Keratinocyte (primary cell): Measurements from ENCODE around the gene ASCL4. TPM values are rescaled to one million over a fixed set of nuclear protein-coding genes. Genes with fewer than 3 reads are reported as not detected.

Experiments
- DNase-seq: peaks from one replicate; pipeline ENCODE4 v3.0.0-alpha.2; 2011; ENCODE audit warnings: low read depth, missing footprints, low spot score
- FAIRE-seq: peaks from 2 replicates; lab custom pipeline; 2011; peaks lifted over from hg19 to GRCh38; lab: Jason Lieb, UNC
- H2AFZ ChIP-seq: 2 replicates; pipeline ENCODE4 v1.6.0; 2012; ENCODE audit warnings: low read length, control low read depth, inconsistent platforms; ENCODE audit not compliant: control insufficient read depth
- H3K27ac ChIP-seq: 2 replicates; pipeline ENCODE4 v1.5.1; 2011; ENCODE audit warnings: low read length; ENCODE audit not compliant: control insufficient read depth, insufficient read depth
- H3K27me3 ChIP-seq: 3 replicates; pipeline ENCODE4 v1.6.0; 2011; ENCODE audit warnings: low read length; ENCODE audit not compliant: control insufficient read depth, insufficient read depth; ENCODE audit errors: extremely low read depth
- H3K36me3 ChIP-seq, 2 experiments: 2 replicates in 1 of 2; 3 replicates in 1 of 2; pipeline ENCODE4 v1.5.1; 2011; ENCODE audit warnings: low read length in 2 of 2, mild to moderate bottlenecking in 1 of 2; ENCODE audit not compliant: control insufficient read depth in 2 of 2, insufficient read depth in 2 of 2; ENCODE audit errors: extremely low read depth in 1 of 2
- H3K4me1 ChIP-seq: 3 replicates; pipeline ENCODE4 v1.5.1; 2011; ENCODE audit warnings: low read length; ENCODE audit not compliant: control insufficient read depth, insufficient read depth; ENCODE audit errors: extremely low read depth
- H3K4me2 ChIP-seq: 3 replicates; pipeline ENCODE4 v1.6.0; 2011; ENCODE audit warnings: low read depth, low read length; ENCODE audit not compliant: control insufficient read depth, insufficient read depth; ENCODE audit errors: extremely low read depth
- H3K4me3 ChIP-seq, 3 experiments: fragments of 200-600 bp in 1 of 3; sonication (generic) in 1 of 3; 2 replicates in 2 of 3; 3 replicates in 1 of 3; pipeline ENCODE4 v1.5.1; 2011 to 2016; ENCODE audit warnings: low read length in 3 of 3, mild to moderate bottlenecking in 3 of 3, control low read depth in 2 of 3, inconsistent platforms in 1 of 3, low read depth in 1 of 3, mixed read lengths in 1 of 3, mixed run types in 1 of 3, moderate library complexity in 1 of 3; ENCODE audit not compliant: control insufficient read depth in 2 of 3, insufficient read depth in 2 of 3; ENCODE audit errors: extremely low read depth in 1 of 3
- H3K79me2 ChIP-seq: 2 replicates; pipeline ENCODE4 v1.6.0; 2012; ENCODE audit warnings: low read length; ENCODE audit not compliant: control insufficient read depth, insufficient read depth
- H3K9ac ChIP-seq: 3 replicates; pipeline ENCODE4 v1.6.0; 2011; ENCODE audit warnings: low read length; ENCODE audit not compliant: control insufficient read depth, insufficient read depth; ENCODE audit errors: extremely low read depth
- H3K9me1 ChIP-seq: 3 replicates; pipeline ENCODE4 v1.6.0; 2011; ENCODE audit warnings: low read length; ENCODE audit not compliant: control insufficient read depth, insufficient read depth; ENCODE audit errors: extremely low read depth
- H3K9me3 ChIP-seq: 2 replicates; pipeline ENCODE4 v1.5.1; 2012; ENCODE audit warnings: low read depth, low read length; ENCODE audit not compliant: control insufficient read depth
- H4K20me1 ChIP-seq: 3 replicates; pipeline ENCODE4 v1.6.0; 2011; ENCODE audit warnings: low read length; ENCODE audit not compliant: control insufficient read depth, insufficient read depth; ENCODE audit errors: extremely low read depth
- EZH2 ChIP-seq: IDR thresholded peaks from one replicate; pipeline ENCODE4 v1.6.1; 2012; ENCODE audit warnings: inconsistent platforms, mild to moderate bottlenecking, low read length, moderate library complexity
- dilution Hi-C: fragments of 300-500 bp; cut with MboI; formaldehyde crosslinking; loops from one replicate; pipeline ENCODE4 v1.7.0; 2020; ENCODE audit warnings: low sequenced_read_pairs; ENCODE audit not compliant: extremely low pct_ligation_motif_present
- polyA plus RNA-seq, 5 experiments: library from polyadenylated mRNA; depleted of rRNA in 3 of 5; stranded (reverse) in 3 of 5; stranded (forward) in 1 of 5; unstranded in 1 of 5; fragments of >200 nt; gene quantifications; 1 replicate in 1 of 5; 2 replicates in 3 of 5; 3 replicates in 1 of 5; pipeline versions ENCODE4 v1.2.1 to v1.2.3, GENCODE V29; 2011 to 2012; ENCODE audit warnings: missing spikeins in 2 of 5, low read depth in 1 of 5, low replicate concordance in 1 of 5
- TF ChIP-seq, protein P1 (sequence below), 3 experiments: IDR thresholded peaks in 1 of 3; conservative IDR thresholded peaks in 1 of 3; optimal IDR thresholded peaks in 1 of 3; 2 replicates in 2 of 3; 3 replicates in 1 of 3; pipeline versions ENCODE3 to v1.5.1; 2011; ENCODE audit warnings: low read length in 3 of 3, mild to moderate bottlenecking in 3 of 3, moderate library complexity in 2 of 3, control low read depth in 1 of 3, inconsistent platforms in 1 of 3; ENCODE audit not compliant: insufficient read depth in 2 of 3; ENCODE audit errors: extremely low read depth in 1 of 3

ASCL4 gene
- polyA plus RNA-seq, 1 donor (not counting 4 experiments of a cell fraction or from before 2014, with no cell fraction given): not detected

DNA sequence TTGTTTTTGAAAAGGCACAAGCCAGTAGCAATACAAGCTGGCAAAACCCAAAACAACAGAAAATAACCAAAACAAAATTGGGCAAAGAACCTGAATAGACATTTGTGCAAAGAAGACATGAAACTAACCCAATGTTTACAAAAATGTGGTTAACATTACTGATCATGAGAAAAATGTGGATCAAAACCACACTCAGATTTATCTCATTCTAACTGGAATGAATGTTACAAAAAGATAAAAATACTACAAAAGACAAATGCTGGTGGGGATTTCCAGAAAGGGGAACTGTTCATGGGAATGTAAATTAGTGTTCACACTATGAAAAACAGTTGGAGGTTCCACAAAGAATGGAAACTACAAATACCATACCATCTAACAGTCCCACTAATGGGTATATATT, 26.6 kb downstream of the ASCL4 start:
- Histone ChIP-seq H3K36me3 (no peaks in the 10 kb centered on the region), H3K79me2 (no peaks in the 10 kb centered on the region), H3K27me3 (no peaks in the 10 kb centered on the region), H3K9ac (no peak overlapping the region), H3K9me1 (no peaks in the 10 kb centered on the region), H3K4me3 (no peak overlapping the region), H4K20me1 (no peaks in the 10 kb centered on the region), H3K9me3 (no peaks in the 10 kb centered on the region), H3K27ac (no peak overlapping the region), H3K4me2 (no peak overlapping the region), H2AFZ (no peak overlapping the region), H3K4me1 (no peaks in the 10 kb centered on the region)
- no peak for TF ChIP-seq EZH2
- TF ChIP-seq, protein P1, sequence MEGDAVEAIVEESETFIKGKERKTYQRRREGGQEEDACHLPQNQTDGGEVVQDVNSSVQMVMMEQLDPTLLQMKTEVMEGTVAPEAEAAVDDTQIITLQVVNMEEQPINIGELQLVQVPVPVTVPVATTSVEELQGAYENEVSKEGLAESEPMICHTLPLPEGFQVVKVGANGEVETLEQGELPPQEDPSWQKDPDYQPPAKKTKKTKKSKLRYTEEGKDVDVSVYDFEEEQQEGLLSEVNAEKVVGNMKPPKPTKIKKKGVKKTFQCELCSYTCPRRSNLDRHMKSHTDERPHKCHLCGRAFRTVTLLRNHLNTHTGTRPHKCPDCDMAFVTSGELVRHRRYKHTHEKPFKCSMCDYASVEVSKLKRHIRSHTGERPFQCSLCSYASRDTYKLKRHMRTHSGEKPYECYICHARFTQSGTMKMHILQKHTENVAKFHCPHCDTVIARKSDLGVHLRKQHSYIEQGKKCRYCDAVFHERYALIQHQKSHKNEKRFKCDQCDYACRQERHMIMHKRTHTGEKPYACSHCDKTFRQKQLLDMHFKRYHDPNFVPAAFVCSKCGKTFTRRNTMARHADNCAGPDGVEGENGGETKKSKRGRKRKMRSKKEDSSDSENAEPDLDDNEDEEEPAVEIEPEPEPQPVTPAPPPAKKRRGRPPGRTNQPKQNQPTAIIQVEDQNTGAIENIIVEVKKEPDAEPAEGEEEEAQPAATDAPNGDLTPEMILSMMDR (optimal IDR thresholded peaks at IDR 0.05 in 1 of 3, IDR thresholded peaks at IDR 0.05 in 1 of 3, conservative IDR thresholded peaks at IDR 0.05 in 1 of 3; ENCODE audit: extremely low read depth in 1 of 3, insufficient read depth in 2 of 3, low read length in 3 of 3): no peak
- FAIRE-seq (no peak), DNase-seq (no peak)
- dilution Hi-C loops: no loop called here

DNA sequence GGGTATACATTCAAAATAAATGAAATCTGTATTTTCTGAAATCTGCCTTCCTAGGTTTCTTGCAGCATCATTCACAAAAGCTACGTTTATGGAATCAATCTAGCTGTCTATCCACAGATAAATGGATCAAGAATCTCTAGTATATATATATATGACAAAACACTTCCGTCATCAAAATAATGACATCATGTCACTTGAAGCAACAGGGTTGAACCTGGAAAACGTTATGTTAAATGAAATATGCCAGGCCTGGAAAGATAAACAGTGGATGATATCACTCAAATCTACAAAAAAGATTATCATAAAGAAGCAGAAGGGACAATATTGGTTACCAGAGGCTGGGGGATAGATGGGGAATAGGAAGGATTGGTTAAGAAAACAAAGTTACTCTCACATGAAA, 28.6 kb downstream of the ASCL4 start:
- H3K9me1 ChIP-seq: no peaks in the 10 kb centered on the region
- DNase-seq (no peak), FAIRE-seq (no peak)
- no peak overlapping the region for H2AFZ ChIP-seq
- no peaks in the 10 kb centered on the region for H4K20me1 ChIP-seq
- H3K4me2 ChIP-seq: no peak overlapping the region
- no peak overlapping the region for H3K27ac ChIP-seq
- no peaks in the 10 kb centered on the region for H3K9me3 ChIP-seq
- dilution Hi-C loops: no loop called here
- H3K4me3 ChIP-seq: no peak overlapping the region
- no peaks in the 10 kb centered on the region for H3K27me3 ChIP-seq
- no peaks in the 10 kb centered on the region for H3K79me2 ChIP-seq
- no peaks in the 10 kb centered on the region for H3K4me1 ChIP-seq
- no peak for TF ChIP-seq EZH2
- TF ChIP-seq, protein P1 (optimal IDR thresholded peaks at IDR 0.05 in 1 of 3, IDR thresholded peaks at IDR 0.05 in 1 of 3, conservative IDR thresholded peaks at IDR 0.05 in 1 of 3; ENCODE audit: extremely low read depth in 1 of 3, insufficient read depth in 2 of 3, low read length in 3 of 3): no peak
- H3K9ac ChIP-seq: no peak overlapping the region
- no peaks in the 10 kb centered on the region for H3K36me3 ChIP-seq
